OCI-LY1 (cell line): ENCODE results near the gene USP44.

Source experiments
- CTCF ChIP-seq: fragments of 200-600 bp; sonication (generic), shearing (Covaris generic); IDR thresholded peaks from 2 replicates; pipeline ENCODE4 v1.5.1; 2017; ENCODE audit warnings: mild to moderate bottlenecking, antibody characterized with exemption, low read length, moderate library complexity, mixed read lengths
- EZH2 ChIP-seq: fragments of 200-600 bp; sonication (generic), shearing (Covaris generic); IDR thresholded peaks from 2 replicates; pipeline ENCODE4 v1.8.0; 2017; ENCODE audit warnings: borderline replicate concordance, mixed run types, mild to moderate bottlenecking, antibody characterized with exemption, low read length, moderate library complexity, mixed read lengths

GRCh38 chr12:95594136-95594535 lies 42.9 kb upstream of the USP44 start:
- TF ChIP-seq CTCF (no peak), EZH2 (no peak)
